GM12878 (cell line): ENCODE data around the gene NFE2L1. TPM values are rescaled to one million over a fixed set of nuclear protein-coding genes. Genes with fewer than 3 reads are reported as not detected.

Experiments used
- ASH2L ChIP-seq: fragments of 300-600, 200-600 bp; sonication (generic); IDR thresholded peaks from 2 replicates; pipeline ENCODE4 v1.6.1; 2017; ENCODE audit warnings: low read depth, mild to moderate bottlenecking, borderline replicate concordance
- ATF7 ChIP-seq: fragments of 450-650 bp; IDR thresholded peaks from 2 replicates; pipeline ENCODE4 v1.6.1; 2016; ENCODE audit warnings: low read depth, mild to moderate bottlenecking
- BCL11A ChIP-seq: IDR thresholded peaks from 2 replicates; pipeline ENCODE4 v1.6.1; 2011; ENCODE audit warnings: low read depth, low read length
- CBX3 ChIP-seq: fragments of 200-600 bp; sonication (generic); IDR thresholded peaks from 2 replicates; pipeline ENCODE4 v1.6.1; 2016; ENCODE audit warnings: low read depth, borderline replicate concordance
- CREM ChIP-seq: IDR thresholded peaks from 2 replicates; pipeline ENCODE4 v1.6.1; 2014; ENCODE audit warnings: antibody characterized with exemption, low read depth
- CTCF ChIP-seq, 3 experiments: IDR thresholded peaks in 2 of 3; conservative IDR thresholded peaks in 1 of 3; 2 replicates each; pipeline ENCODE4 v1.5.1; 2011; ENCODE audit warnings: low read depth in 3 of 3, low read length in 3 of 3, mild to moderate bottlenecking in 3 of 3, control low read depth in 2 of 3, moderate library complexity in 2 of 3, inconsistent platforms in 1 of 3, mixed read lengths in 1 of 3; ENCODE audit not compliant: control insufficient read depth in 2 of 3, insufficient read depth in 1 of 3; ENCODE audit errors: extremely low read depth in 1 of 3
- ELK1 ChIP-seq: IDR thresholded peaks from 2 replicates; pipeline ENCODE4 v1.6.1; 2012; ENCODE audit warnings: low read depth, low read length, improper control_type of control experiment
- HCFC1 ChIP-seq: fragments of 150-350 bp; IDR thresholded peaks from 2 replicates; pipeline ENCODE4 v1.6.1; 2014; ENCODE audit warnings: low read length
- IKZF1 ChIP-seq: fragments of 450-650 bp; conservative IDR thresholded peaks from 2 replicates; pipeline ENCODE4 v1.6.1; 2017; ENCODE audit warnings: antibody characterized with exemption, mild to moderate bottlenecking
- IKZF2 ChIP-seq, 2 experiments: fragments of 450-650 bp; IDR thresholded peaks; 2 replicates each; pipeline ENCODE4 v1.6.1; 2017; ENCODE audit warnings: mild to moderate bottlenecking in 2 of 2, moderate library complexity in 2 of 2
- KAT2A ChIP-seq: conservative IDR thresholded peaks from 2 replicates; pipeline ENCODE4 v1.6.1; 2011; ENCODE audit warnings: low read depth, low read length; ENCODE audit not compliant: control insufficient read depth
- MTA3 ChIP-seq: IDR thresholded peaks from 2 replicates; pipeline ENCODE4 v1.6.1; 2012; ENCODE audit warnings: low read length, inconsistent platforms, borderline replicate concordance
- MXI1 ChIP-seq: fragments of 150-350 bp; IDR thresholded peaks from 2 replicates; pipeline ENCODE4 v1.6.1; 2011; ENCODE audit warnings: low read depth, mild to moderate bottlenecking, inconsistent platforms, low read length, improper control_type of control experiment
- NFIC ChIP-seq: IDR thresholded peaks from 2 replicates; pipeline ENCODE4 v1.6.1; 2012; ENCODE audit warnings: low read depth, mild to moderate bottlenecking, inconsistent platforms, low read length, moderate library complexity
- NR2C2 ChIP-seq: IDR thresholded peaks from 2 replicates; pipeline ENCODE4 v1.6.1; 2011; ENCODE audit warnings: borderline replicate concordance, low read depth; ENCODE audit not compliant: control insufficient read depth, insufficient read length
- PKNOX1 ChIP-seq: fragments of 450-650 bp; IDR thresholded peaks from 2 replicates; pipeline ENCODE4 v1.6.1; 2016; ENCODE audit warnings: mild to moderate bottlenecking
- POLR2A ChIP-seq: IDR thresholded peaks from 2 replicates; pipeline ENCODE4 v1.6.1; 2011; ENCODE audit warnings: low read depth, mild to moderate bottlenecking, low read length
- POU2F2 ChIP-seq: IDR thresholded peaks from 3 replicates; pipeline ENCODE4 v1.6.1; 2011; ENCODE audit warnings: low read depth, mild to moderate bottlenecking, low read length, borderline replicate concordance
- RAD21 ChIP-seq: IDR thresholded peaks from 2 replicates; pipeline ENCODE4 v1.6.1; 2011; ENCODE audit warnings: mild to moderate bottlenecking, low read depth, low read length, moderate library complexity; ENCODE audit not compliant: insufficient read depth
- RCOR1 ChIP-seq: conservative IDR thresholded peaks from 2 replicates; pipeline ENCODE4 v1.6.1; 2012; ENCODE audit warnings: low read depth, low read length, improper control_type of control experiment
- SMAD1 ChIP-seq: fragments of 450-650 bp; IDR thresholded peaks from 2 replicates; pipeline ENCODE4 v1.6.1; 2018; ENCODE audit warnings: mild to moderate bottlenecking, low read depth; ENCODE audit not compliant: partially characterized antibody
- SMARCA5 ChIP-seq: fragments of 450-650 bp; IDR thresholded peaks from 2 replicates; pipeline ENCODE4 v1.6.1; 2017; ENCODE audit warnings: mild to moderate bottlenecking
- SUZ12 ChIP-seq: fragments of 200-600 bp; sonication (generic); IDR thresholded peaks from one replicate; pipeline ENCODE4 v1.6.1; 2018; ENCODE audit warnings: antibody characterized with exemption, mild to moderate bottlenecking; ENCODE audit not compliant: unreplicated experiment
- ZNF592 ChIP-seq: fragments of 450-650 bp; IDR thresholded peaks from 2 replicates; pipeline ENCODE4 v1.6.1; 2017; ENCODE audit warnings: mild to moderate bottlenecking, moderate library complexity
- polyA plus RNA-seq, 11 experiments: library from polyadenylated mRNA; depleted of rRNA in 4 of 11; unstranded in 6 of 11; stranded (reverse) in 5 of 11; fragments of >200 nt; fragmentation: Nextera tagmentation in 4 of 11; fragmentation: Illumina TruSeq in 1 of 11; extraction: Ambion mirVana in 4 of 11; extraction: Trizol in 1 of 11; gene quantifications; 1 replicate in 1 of 11; 2 replicates in 10 of 11; pipeline versions ENCODE4 v1.2.1 to v1.2.3, GENCODE V29; 2011 to 2016; ENCODE audit warnings: inconsistent platforms in 2 of 11, missing spikeins in 2 of 11, low read depth in 1 of 11
- total RNA-seq, 4 experiments: library from RNA; depleted of rRNA in 3 of 4; stranded (reverse); fragments of >200 nt in 3 of 4; fragmentation: Illumina TruSeq in 1 of 4; extraction: Trizol in 1 of 4; gene quantifications; 2 replicates each; pipeline versions ENCODE4 v1.2.1 to v1.2.3, GENCODE V29; 2013 to 2021

The NFE2L1 gene
- total and polyA plus RNA-seq, 10 of the 15 experiments (the other 5 are each of a cell fraction or from before 2014, with no cell fraction given) = 3.8 to 104 (median 26.4) TPM

GRCh38 chr17:48074322-48075081 lies 26.3 kb downstream of the NFE2L1 start (continued):
- TF ChIP-seq ATF7 (no peak), CBX3 (no peak), SMAD1 (no peak), IKZF2 (IDR thresholded peaks at IDR 0.05) (no peak), KAT2A (no peak), CREM (no peak), RAD21 (peak; percentile 86), HCFC1 (no peak), RCOR1 (no peak), BCL11A (no peak), MXI1 (no peak), NR2C2 (no peak), ZNF592 (peak; percentile 31; the same call in 1 of the 2 replicates), SUZ12 (no peak), NFIC (no peak), PKNOX1 (no peak), IKZF1 (no peak), ASH2L (no peak), ELK1 (no peak), POLR2A (no peak), SMARCA5 (peak; percentile 57; the same call in 1 of the 2 replicates), POU2F2 (no peak), CTCF (IDR thresholded peaks at IDR 0.05 in 2 of 3, conservative IDR thresholded peaks at IDR 0.05 in 1 of 3; ENCODE audit: control insufficient read depth in 2 of 3, extremely low read depth in 1 of 3, insufficient read depth in 1 of 3, low read depth in 3 of 3, low read length in 3 of 3) (peak; percentile 75 to 91 (median 79)), MTA3 (no peak)
